ENCODE measurements around the gene MAML1. TPM values are rescaled to one million over a fixed set of nuclear protein-coding genes. Genes with fewer than 3 reads are reported as not detected.

The MAML1 gene
- polyA plus RNA-seq, 3 donors: 39.4 to 46.6 (median 45.7) TPM

GRCh38 chr5:179815491-179816249 lies 83.0 kb downstream of the MAML1 start:
- DNase-seq (ENCODE audit: extremely low read depth in 1 of 11, low read depth in 9 of 11, low spot score in 4 of 11): no peak

DNA sequence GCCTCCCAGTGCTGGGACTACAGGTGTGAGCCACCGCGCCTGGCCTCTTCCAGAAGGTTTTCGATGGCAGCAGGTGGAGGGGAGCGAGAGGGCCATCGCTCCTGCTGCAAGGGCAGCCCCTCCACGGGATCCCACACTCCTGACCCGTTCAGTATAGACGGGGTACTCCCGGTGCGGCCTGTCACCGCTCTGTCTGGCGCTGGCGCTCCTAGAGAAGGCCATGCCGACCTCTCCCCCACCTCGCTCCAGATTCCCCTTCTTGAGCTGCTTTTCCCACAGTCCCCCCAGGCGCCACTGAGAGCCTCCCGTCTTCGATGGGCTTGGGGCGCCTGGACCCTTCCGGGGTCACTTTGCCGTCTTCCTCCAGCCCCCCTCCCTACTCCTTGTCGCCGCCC lies 83.8 kb downstream of the MAML1 start:
- no peak for DNase-seq (ENCODE audit: extremely low read depth in 1 of 11, low read depth in 9 of 11, low spot score in 4 of 11)

DNA sequence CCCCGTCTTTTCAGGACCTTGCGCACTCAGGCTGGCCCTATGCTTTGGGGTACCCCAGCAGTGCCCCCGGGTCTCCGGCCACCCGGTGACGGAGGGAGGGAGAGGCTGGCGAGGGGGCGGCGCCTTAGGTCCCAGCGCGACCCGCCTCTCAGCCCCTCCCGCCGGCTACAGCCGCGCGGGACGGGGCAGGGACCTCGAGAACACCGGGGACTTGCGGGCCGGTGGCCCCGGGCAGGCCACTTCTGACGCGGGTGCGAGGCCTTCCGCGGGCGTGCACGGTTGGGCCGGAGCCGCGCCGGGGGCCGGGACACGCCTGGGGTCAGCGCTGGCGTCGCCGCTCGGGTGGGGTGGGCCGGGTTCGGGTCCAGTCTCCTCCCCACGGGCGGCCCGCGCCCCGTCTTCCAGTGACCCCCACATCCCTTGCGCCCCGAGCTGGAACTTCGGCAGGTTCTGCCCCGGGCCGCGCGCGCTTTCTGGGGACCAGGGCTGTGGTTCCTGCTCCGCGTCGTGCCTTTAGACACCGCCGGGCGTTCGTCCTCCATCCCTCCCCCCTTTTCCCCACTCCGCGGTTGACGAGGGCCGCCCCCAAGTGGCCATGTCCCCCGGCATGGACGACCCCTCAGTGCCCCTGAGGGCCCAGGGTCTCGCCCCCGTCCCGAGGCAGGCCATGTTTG lies 84.3 kb downstream of the MAML1 start:
- DNase-seq (ENCODE audit: extremely low read depth in 1 of 11, low read depth in 9 of 11, low spot score in 4 of 11): no peak

GRCh38 chr5:179817470-179817840 lies 84.8 kb downstream of the MAML1 start:
- no peak for DNase-seq (ENCODE audit: extremely low read depth in 1 of 11, low read depth in 9 of 11, low spot score in 4 of 11)

- no peak for DNase-seq (ENCODE audit: extremely low read depth in 1 of 11, low read depth in 9 of 11, low spot score in 4 of 11)
These were observed 85.5 kb downstream of the MAML1 start for GRCh38 chr5:179817890-179818745.

DNA sequence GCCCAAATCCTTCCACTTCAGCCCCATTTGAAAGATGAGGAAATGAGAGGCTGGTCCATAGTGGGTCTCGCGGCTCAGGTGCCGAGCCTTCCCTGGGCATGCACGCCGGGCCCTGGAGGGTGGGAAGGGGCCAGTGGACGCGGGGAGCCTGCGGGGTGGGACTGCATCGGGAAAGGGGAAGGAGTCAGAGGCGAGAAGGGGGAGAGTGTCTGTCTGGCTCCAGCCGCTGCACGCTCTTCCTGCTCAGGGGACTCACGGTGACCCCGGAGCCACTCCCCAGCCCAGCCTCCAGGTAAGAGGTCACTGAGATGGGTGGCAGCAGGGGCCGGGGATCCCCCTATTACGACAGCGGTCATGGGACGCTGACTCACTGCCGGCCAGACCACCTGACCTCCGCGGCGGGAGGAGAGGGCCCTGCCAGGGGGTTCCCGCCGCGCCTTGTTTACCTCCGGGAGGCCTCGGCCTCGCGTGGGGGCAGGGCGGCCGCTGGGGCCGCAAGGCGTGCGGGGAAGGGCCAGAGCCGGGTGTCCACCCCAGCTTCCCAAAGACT lies 86.2 kb downstream of the MAML1 start:
- DNase-seq (ENCODE audit: extremely low read depth in 1 of 11, low read depth in 9 of 11, low spot score in 4 of 11): peak in 7 of 11 donors; percentile 69 to 87 (median 78)

GRCh38 chr5:179819296-179820126 lies 86.9 kb downstream of the MAML1 start:
- DNase-seq (ENCODE audit: extremely low read depth in 1 of 11, low read depth in 9 of 11, low spot score in 4 of 11): no peak

GRCh38 chr5:179820127-179820482 lies 87.5 kb downstream of the MAML1 start:
- no peak for DNase-seq (ENCODE audit: extremely low read depth in 1 of 11, low read depth in 9 of 11, low spot score in 4 of 11)

GRCh38 chr5:179820483-179821297 lies 88.1 kb downstream of the MAML1 start, which contains the start of gene SQSTM1:
Gene SQSTM1 (plus strand): TSS chr5:179820905. CDS start chr5:179820937, 32 bp downstream.
- DNase-seq (ENCODE audit: extremely low read depth in 1 of 11, low read depth in 9 of 11, low spot score in 4 of 11): peak in 8 of 11 donors; percentile 72 to 88 (median 81)

DNA sequence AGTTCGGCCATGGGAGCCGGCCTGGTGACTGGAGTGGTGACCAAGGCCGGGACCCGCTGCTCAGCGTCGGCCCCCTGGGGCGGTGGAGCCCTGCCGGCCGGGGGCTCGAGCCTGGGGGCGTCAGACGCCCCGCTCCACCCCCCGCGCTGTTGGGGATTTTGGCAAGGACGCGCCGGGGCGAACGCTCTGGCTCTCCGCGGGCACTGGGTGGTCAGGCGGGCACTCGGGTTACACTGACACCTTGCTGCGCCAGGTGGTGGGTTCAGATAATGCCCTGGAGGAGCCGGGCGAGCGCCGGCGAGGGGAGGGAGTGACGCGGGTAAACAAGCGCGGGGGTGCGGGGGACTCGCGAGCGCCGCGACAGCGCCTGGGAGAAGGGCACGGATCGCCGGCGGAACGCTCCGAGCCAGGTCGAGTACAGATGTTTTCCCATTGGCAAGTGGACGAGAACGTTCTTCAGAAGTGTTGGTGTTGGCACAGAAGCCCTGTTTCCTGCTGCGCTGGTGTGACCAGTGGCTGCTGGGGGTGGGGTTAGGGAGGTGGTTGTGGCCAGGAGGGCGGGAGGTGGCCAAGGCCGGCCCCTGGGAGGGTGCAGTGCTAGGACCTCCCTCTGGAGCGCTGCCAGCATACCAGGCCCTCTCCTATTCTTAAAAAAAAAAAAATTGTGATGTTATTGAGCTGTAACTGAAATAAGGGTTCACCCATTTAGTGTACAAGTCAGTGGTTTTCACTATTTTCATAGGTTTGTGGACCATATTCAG lies 88.9 kb downstream of the MAML1 start:
- DNase-seq (ENCODE audit: extremely low read depth in 1 of 11, low read depth in 9 of 11, low spot score in 4 of 11): peak in 10 of 11 donors; percentile 76 to 90 (median 84)

GRCh38 chr5:179822059-179822432 lies 89.4 kb downstream of the MAML1 start:
- DNase-seq (ENCODE audit: extremely low read depth in 1 of 11, low read depth in 9 of 11, low spot score in 4 of 11): no peak

GRCh38 chr5:179822444-179822990 lies 89.9 kb downstream of the MAML1 start:
- no peak for DNase-seq (ENCODE audit: extremely low read depth in 1 of 11, low read depth in 9 of 11, low spot score in 4 of 11)

GRCh38 chr5:179823937-179824744 lies 91.5 kb downstream of the MAML1 start:
- DNase-seq (ENCODE audit: extremely low read depth in 1 of 11, low read depth in 9 of 11, low spot score in 4 of 11): no peak

GRCh38 chr5:179824745-179825112 lies 92.1 kb downstream of the MAML1 start:
- DNase-seq (ENCODE audit: extremely low read depth in 1 of 11, low read depth in 9 of 11, low spot score in 4 of 11): no peak

- no peak for DNase-seq (ENCODE audit: extremely low read depth in 1 of 11, low read depth in 9 of 11, low spot score in 4 of 11)
These were observed 93.1 kb downstream of the MAML1 start for GRCh38 chr5:179825655-179826182.
